ENCODE data around the gene PPFIBP1.

PPFIBP1 gene

GRCh38 chr12:27667540-27667939 is 143.5 kb downstream of the PPFIBP1 start:
- no peak for DNase-seq (ENCODE audit: low read depth)

- DNase-seq (ENCODE audit: low read depth): no peak
Measured at GRCh38 chr12:27672051-27672450, 148.0 kb downstream of the PPFIBP1 start.

- DNase-seq (ENCODE audit: low read depth): no peak
Measured at GRCh38 chr12:27672643-27673042, 148.6 kb downstream of the PPFIBP1 start.

- DNase-seq (ENCODE audit: low read depth): no peak
Measured at GRCh38 chr12:27673101-27673718, 149.2 kb downstream of the PPFIBP1 start.

GRCh38 chr12:27674989-27675388 is 151.0 kb downstream of the PPFIBP1 start:
- no peak for DNase-seq (ENCODE audit: low read depth)

- DNase-seq (ENCODE audit: low read depth): no peak
Measured at GRCh38 chr12:27680619-27681018, 156.6 kb downstream of the PPFIBP1 start.

GRCh38 chr12:27682534-27682933 is 158.5 kb downstream of the PPFIBP1 start:
- DNase-seq (ENCODE audit: low read depth): no peak

- no peak for DNase-seq (ENCODE audit: low read depth)
Measured at GRCh38 chr12:27685274-27685673, 161.3 kb downstream of the PPFIBP1 start.

- no peak for DNase-seq (ENCODE audit: low read depth)
Measured at GRCh38 chr12:27686147-27686546, 162.1 kb downstream of the PPFIBP1 start.

- DNase-seq (ENCODE audit: low read depth): no peak
Measured at GRCh38 chr12:27688671-27689070, 164.7 kb downstream of the PPFIBP1 start.

GRCh38 chr12:27689558-27690180 is 165.7 kb downstream of the PPFIBP1 start:
- no peak for DNase-seq (ENCODE audit: low read depth)

- DNase-seq (ENCODE audit: low read depth): no peak
Measured at GRCh38 chr12:27693403-27693802, 169.4 kb downstream of the PPFIBP1 start.

GRCh38 chr12:27695556-27696292 is 171.7 kb downstream of the PPFIBP1 start:
- DNase-seq (ENCODE audit: low read depth): no peak

- no peak for DNase-seq (ENCODE audit: low read depth)
Measured at GRCh38 chr12:27696293-27696652, 172.3 kb downstream of the PPFIBP1 start, which contains the start of gene REP15. Gene REP15 (plus strand): TSS chr12:27696447. CDS start chr12:27696563, 116 bp downstream.

GRCh38 chr12:27696864-27697564 is 173.0 kb downstream of the PPFIBP1 start:
- DNase-seq (ENCODE audit: low read depth): no peak

- peak; percentile 72 for DNase-seq (ENCODE audit: low read depth)
Measured at GRCh38 chr12:27703720-27704452, 179.9 kb downstream of the PPFIBP1 start.

- DNase-seq (ENCODE audit: low read depth): no peak
Measured at GRCh38 chr12:27705263-27705662, 181.3 kb downstream of the PPFIBP1 start.

- no peak for DNase-seq (ENCODE audit: low read depth)
Measured at GRCh38 chr12:27707216-27707615, 183.2 kb downstream of the PPFIBP1 start.

GRCh38 chr12:27709212-27709931 is 185.4 kb downstream of the PPFIBP1 start:
- no peak for DNase-seq (ENCODE audit: low read depth)

- no peak for DNase-seq (ENCODE audit: low read depth)
Measured at GRCh38 chr12:27709932-27710591, 186.1 kb downstream of the PPFIBP1 start.

Data from HS-5 (cell line).